ENCODE results near the gene SORCS2.
"Not testable (repeated sequence)": the region's sequence is repeated elsewhere in the genome, so short reads cannot be mapped to it uniquely, and the experiment has no call there.

Gene SORCS2

DNA sequence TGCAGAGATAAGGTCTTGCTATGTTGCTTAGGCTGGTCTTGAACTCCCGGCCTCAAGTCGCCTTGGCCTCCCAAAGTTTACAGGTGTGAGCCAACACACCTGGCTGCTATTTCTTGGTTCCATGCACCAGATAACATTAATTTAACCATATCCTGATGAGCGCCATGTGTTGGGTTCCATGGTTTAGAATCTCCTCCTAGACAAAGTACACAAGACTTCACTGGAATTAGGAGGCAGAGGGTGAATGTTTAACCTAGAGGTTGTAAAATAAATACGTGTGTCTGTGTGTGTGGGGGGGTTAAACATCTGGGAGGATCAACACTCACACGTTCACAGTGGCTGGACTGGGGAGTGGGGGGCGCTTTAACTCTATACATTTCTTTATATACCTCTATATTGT lies 32.4 kb upstream of the SORCS2 start:
- H3K4me3 ChIP-seq (ENCODE audit: low read depth, low read length): no peak overlapping the region
- no peak for DNase-seq (ENCODE audit: low read depth)
- TF ChIP-seq, protein P1, sequence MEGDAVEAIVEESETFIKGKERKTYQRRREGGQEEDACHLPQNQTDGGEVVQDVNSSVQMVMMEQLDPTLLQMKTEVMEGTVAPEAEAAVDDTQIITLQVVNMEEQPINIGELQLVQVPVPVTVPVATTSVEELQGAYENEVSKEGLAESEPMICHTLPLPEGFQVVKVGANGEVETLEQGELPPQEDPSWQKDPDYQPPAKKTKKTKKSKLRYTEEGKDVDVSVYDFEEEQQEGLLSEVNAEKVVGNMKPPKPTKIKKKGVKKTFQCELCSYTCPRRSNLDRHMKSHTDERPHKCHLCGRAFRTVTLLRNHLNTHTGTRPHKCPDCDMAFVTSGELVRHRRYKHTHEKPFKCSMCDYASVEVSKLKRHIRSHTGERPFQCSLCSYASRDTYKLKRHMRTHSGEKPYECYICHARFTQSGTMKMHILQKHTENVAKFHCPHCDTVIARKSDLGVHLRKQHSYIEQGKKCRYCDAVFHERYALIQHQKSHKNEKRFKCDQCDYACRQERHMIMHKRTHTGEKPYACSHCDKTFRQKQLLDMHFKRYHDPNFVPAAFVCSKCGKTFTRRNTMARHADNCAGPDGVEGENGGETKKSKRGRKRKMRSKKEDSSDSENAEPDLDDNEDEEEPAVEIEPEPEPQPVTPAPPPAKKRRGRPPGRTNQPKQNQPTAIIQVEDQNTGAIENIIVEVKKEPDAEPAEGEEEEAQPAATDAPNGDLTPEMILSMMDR (conservative IDR thresholded peaks at IDR 0.05; ENCODE audit: low read depth, low read length): no peak

DNA sequence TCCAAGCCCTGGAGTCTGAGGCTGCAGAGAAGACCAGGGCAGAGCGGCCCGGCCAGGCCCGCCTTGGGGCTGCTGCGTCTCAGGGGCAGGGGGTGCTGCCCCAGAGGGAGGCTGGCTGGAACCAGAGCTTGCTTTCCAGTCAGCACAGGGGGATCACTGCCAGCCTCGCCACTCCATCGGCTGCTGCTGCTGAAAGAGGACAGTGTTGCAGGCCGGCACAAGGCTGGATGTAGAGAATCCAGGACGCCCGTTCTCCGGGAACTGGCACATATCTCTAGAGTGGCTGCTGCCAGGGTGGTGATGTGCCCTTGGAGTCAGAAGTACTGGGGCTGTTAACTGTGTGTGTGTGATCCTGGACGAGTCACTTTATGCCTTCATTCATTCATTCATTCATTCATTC lies 31.9 kb upstream of the SORCS2 start:
- TF ChIP-seq, protein P1 (conservative IDR thresholded peaks at IDR 0.05; ENCODE audit: low read depth, low read length): no peak
- no peak overlapping the region for H3K4me3 ChIP-seq (ENCODE audit: low read depth, low read length)
- DNase-seq (ENCODE audit: low read depth): no peak

DNA sequence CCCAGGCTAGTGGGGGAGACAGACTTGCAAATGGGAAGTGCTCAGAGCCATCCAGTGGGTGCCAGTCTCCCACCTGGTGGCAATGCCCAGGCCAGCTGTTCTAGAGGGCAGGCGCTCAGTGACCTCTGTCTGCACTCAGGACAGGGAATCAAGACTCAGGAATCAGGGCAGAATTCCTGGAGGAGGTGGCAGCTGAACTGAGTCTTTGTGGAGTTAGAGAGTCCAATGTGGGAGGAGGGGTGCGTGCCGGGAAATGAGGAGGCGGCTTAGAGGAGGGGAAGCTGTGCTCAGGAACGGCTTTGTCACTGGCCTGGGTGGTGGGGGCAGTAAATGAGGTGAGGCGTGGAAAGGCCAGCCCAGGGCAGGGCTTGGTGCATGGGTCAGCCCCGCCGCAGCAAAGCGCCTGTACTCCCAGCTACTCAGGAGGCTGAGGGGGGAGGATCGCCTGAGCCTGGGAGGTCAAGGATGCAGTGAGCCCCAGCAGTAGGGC lies 31.3 kb upstream of the SORCS2 start:
- TF ChIP-seq, protein P1 (conservative IDR thresholded peaks at IDR 0.05; ENCODE audit: low read depth, low read length): no peak
- H3K4me3 ChIP-seq (ENCODE audit: low read depth, low read length): no peak overlapping the region
- no peak for DNase-seq (ENCODE audit: low read depth)

DNA sequence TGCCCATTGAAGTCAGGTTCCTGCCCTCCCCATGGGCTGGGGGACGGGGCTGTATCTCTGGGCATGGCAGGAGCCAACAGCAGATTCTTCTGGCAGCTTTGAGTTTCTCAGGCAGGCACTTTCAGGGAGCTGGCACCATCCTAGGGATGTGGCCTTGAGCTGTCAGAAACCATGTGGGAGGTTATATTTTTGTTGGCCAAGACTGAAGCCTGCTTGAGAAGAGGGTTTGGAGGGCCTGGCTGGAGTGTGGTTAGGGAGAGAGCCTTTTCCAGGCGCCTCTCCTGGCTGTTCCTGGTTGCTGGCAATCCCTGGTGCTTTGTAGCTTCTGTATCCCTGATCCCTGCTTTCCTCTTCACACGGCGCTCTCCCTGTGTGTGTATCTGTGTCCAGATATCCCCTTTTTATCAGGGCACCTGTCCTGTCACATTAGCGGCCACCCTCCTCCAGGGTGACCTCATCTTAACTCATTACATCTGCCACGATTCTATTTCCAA lies 30.6 kb upstream of the SORCS2 start:
- no peak overlapping the region for H3K4me3 ChIP-seq (ENCODE audit: low read depth, low read length)
- DNase-seq (ENCODE audit: low read depth): no peak
- TF ChIP-seq, protein P1 (conservative IDR thresholded peaks at IDR 0.05; ENCODE audit: low read depth, low read length): no peak

DNA sequence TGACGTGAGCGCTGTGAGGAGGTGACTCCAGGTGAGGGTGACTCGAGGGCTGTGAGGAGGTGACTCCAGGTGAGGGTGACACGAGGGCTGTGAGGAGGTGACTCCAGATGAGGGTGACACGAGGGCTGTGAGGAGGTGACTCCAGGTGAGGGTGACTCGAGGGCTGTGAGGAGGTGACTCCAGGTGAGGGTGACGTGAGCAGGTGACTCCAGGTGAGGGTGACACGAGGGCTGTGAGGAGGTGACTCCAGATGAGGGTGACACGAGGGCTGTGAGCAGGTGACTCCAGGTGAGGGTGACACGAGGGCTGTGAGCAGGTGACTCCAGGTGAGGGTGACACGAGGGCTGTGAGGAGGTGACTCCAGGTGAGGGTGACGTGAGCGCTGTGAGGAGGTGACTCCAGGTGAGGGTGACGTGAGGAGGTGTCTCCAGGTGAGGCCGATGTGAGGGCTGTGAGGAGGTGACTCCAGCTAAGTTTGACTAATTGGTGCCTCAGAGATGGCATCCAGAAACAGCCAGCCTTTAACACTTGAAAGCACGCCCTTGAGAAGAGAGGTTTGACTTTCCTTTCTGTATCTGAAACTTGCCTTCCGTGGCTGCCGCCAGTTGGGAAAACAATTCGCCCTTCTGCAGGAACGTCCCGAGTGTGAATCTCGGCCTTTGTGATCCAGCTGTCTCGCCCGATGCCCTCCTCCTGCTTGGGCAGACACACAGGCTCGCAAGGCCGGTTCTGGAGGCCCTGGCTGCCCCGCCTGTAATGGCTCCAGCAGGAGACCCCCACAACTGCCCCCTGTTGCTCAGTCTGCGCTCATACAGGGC lies 27.1 kb upstream of the SORCS2 start:
- H3K4me3 ChIP-seq (ENCODE audit: low read depth, low read length); DNase-seq (ENCODE audit: low read depth): not testable (repeated sequence)

DNA sequence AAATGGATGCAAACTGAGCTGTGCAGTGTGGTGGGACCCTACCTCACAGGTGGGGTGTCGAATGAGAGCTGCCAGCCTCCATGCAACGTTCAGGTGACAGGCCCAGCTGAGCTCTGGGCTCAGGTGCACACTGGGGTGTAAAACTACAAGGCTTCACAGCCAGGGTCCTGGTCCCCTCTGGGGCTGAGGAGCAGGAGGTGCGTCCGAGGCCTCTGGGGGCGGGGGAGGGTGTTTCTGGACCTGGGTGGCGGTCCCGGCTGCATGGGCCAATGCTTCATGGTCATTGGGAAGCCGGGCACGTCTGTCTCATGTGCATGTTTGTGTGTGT lies 26.5 kb upstream of the SORCS2 start:
- no peak overlapping the region for H3K4me3 ChIP-seq (ENCODE audit: low read depth, low read length)
- TF ChIP-seq, protein P1 (conservative IDR thresholded peaks at IDR 0.05; ENCODE audit: low read depth, low read length): no peak
- DNase-seq (ENCODE audit: low read depth): no peak

DNA sequence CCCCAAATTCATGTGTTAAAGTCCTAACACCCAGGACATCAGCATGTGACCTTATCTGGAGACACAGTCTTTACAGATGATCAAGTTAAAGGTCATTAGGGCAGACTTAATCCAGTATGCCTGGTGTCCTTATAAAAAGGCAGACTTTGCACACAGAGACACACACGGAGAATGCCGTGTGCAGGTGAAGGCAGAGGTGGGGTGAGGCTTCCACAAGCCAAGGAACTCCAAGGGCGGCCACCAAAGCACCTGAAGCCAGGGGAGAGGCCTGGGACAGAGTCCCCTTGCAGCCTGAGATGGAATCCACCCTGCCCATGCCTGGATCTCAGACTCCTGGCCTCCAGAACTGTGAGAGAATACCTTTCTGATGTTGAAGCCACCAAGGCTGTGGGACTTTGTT lies 26.1 kb upstream of the SORCS2 start:
- no peak overlapping the region for H3K4me3 ChIP-seq (ENCODE audit: low read depth, low read length)
- no peak for DNase-seq (ENCODE audit: low read depth)
- TF ChIP-seq, protein P1 (conservative IDR thresholded peaks at IDR 0.05; ENCODE audit: low read depth, low read length): no peak

Data from choroid plexus epithelial cell (primary cell).